ENCODE data around the gene ORM1.

ORM1 gene

GRCh38 chr9:114362394-114362793, 39.5 kb downstream of the ORM1 start:
- no peak for DNase-seq (ENCODE audit: low read depth in 2 of 3, low spot score in 2 of 3)

- no peak for DNase-seq (ENCODE audit: low read depth in 2 of 3, low spot score in 2 of 3)
Observed at GRCh38 chr9:114363424-114363823, 40.5 kb downstream of the ORM1 start.

- no peak for DNase-seq (ENCODE audit: low read depth in 2 of 3, low spot score in 2 of 3)
Observed at GRCh38 chr9:114364134-114365041, 41.5 kb downstream of the ORM1 start.

GRCh38 chr9:114365194-114365593, 42.3 kb downstream of the ORM1 start:
- DNase-seq (ENCODE audit: low read depth in 2 of 3, low spot score in 2 of 3): no peak

GRCh38 chr9:114366334-114367128, 43.6 kb downstream of the ORM1 start:
- no peak for DNase-seq (ENCODE audit: low read depth in 2 of 3, low spot score in 2 of 3)

- no peak for DNase-seq (ENCODE audit: low read depth in 2 of 3, low spot score in 2 of 3)
Observed at GRCh38 chr9:114367366-114367765, 44.5 kb downstream of the ORM1 start.

GRCh38 chr9:114367772-114368569, 45.1 kb downstream of the ORM1 start:
- no peak for DNase-seq (ENCODE audit: low read depth in 2 of 3, low spot score in 2 of 3)

GRCh38 chr9:114369216-114370130, 46.6 kb downstream of the ORM1 start:
- no peak for DNase-seq (ENCODE audit: low read depth in 2 of 3, low spot score in 2 of 3)

- DNase-seq (ENCODE audit: low read depth in 2 of 3, low spot score in 2 of 3): no peak
Observed at GRCh38 chr9:114370251-114370967, 47.5 kb downstream of the ORM1 start.

GRCh38 chr9:114370968-114371320, 48.0 kb downstream of the ORM1 start:
- DNase-seq (ENCODE audit: low read depth in 2 of 3, low spot score in 2 of 3): no peak

- no peak for DNase-seq (ENCODE audit: low read depth in 2 of 3, low spot score in 2 of 3)
Observed at GRCh38 chr9:114371343-114371944, 48.5 kb downstream of the ORM1 start.

- DNase-seq (ENCODE audit: low read depth in 2 of 3, low spot score in 2 of 3): no peak
Observed at GRCh38 chr9:114371973-114372917, 49.3 kb downstream of the ORM1 start.

- DNase-seq (ENCODE audit: low read depth in 2 of 3, low spot score in 2 of 3): peak in 1 of 3 experiments; percentile 69
Observed at GRCh38 chr9:114372921-114373448, 50.1 kb downstream of the ORM1 start.

- no peak for DNase-seq (ENCODE audit: low read depth in 2 of 3, low spot score in 2 of 3)
Observed at GRCh38 chr9:114373960-114374730, 51.2 kb downstream of the ORM1 start.

- DNase-seq (ENCODE audit: low read depth in 2 of 3, low spot score in 2 of 3): no peak
Observed at GRCh38 chr9:114374936-114375335, 52.0 kb downstream of the ORM1 start.

GRCh38 chr9:114375386-114376175, 52.7 kb downstream of the ORM1 start:
- no peak for DNase-seq (ENCODE audit: low read depth in 2 of 3, low spot score in 2 of 3)
